Activated B cell treated with CpG ODN at 0.5 μM for 24 hours (primary cell): ENCODE data around the gene NOL4. TPM values are rescaled to one million over a fixed set of nuclear protein-coding genes. Genes with fewer than 3 reads are reported as not detected.

Experiments used
- ATAC-seq: fragments of 200-7000 bp; cut with Tn5 transposase; one replicate; pipeline ENCODE4 v1.10.0; 2021; ENCODE audit warnings: low read depth, mild to moderate bottlenecking, moderate library complexity
- CTCF ChIA-PET: fragments of 350-600 bp; sonication (Branson Sonifier 250); formaldehyde crosslinking; loops from one replicate; lab custom pipeline; 2021; ENCODE audit warnings: antibody characterized with exemption; lab: Charles Lee
- POLR2A ChIA-PET: fragments of 350-600 bp; sonication (Branson Sonifier 250); formaldehyde crosslinking; loops from one replicate; lab custom pipeline; 2021; ENCODE audit warnings: antibody characterized with exemption; lab: Charles Lee
- DNase-seq: peaks from one replicate; pipeline ENCODE4 v3.0.0; 2022
- H3K27ac Mint-ChIP-seq: one replicate; pipeline ENCODE4 v1.8.0; 2020; ENCODE audit warnings: mixed read lengths
- H3K27me3 Mint-ChIP-seq: one replicate; pipeline ENCODE4 v1.8.0; 2021; ENCODE audit warnings: mixed read lengths
- H3K36me3 Mint-ChIP-seq: one replicate; pipeline ENCODE4 v1.8.0; 2021; ENCODE audit warnings: low read depth, mixed read lengths
- H3K4me1 Mint-ChIP-seq: one replicate; pipeline ENCODE4 v1.8.0; 2021; ENCODE audit warnings: mixed read lengths
- H3K4me3 Mint-ChIP-seq: one replicate; pipeline ENCODE4 v1.8.0; 2020; ENCODE audit warnings: mild to moderate bottlenecking, mixed read lengths
- H3K9me3 Mint-ChIP-seq: one replicate; pipeline ENCODE4 v1.8.0; 2020; ENCODE audit warnings: mixed read lengths
- intact Hi-C: fragments of 100-400 bp; cut with micrococcal nuclease; formaldehyde crosslinking; loops from one replicate; pipeline ENCODE4 v1.15.1; 2024
- total RNA-seq: library from RNA; stranded (reverse); gene quantifications from 2 replicates; pipeline ENCODE4 v1.2.3, GENCODE V29; 2022
- TF ChIP-seq, protein P1 (sequence below): fragments of 200-600 bp; IDR thresholded peaks from one replicate; pipeline ENCODE4 v1.8.0; 2022; ENCODE audit warnings: antibody characterized with exemption, mild to moderate bottlenecking

Gene NOL4
- total RNA-seq, 1 donor from 2014 or later: not detected

DNA sequence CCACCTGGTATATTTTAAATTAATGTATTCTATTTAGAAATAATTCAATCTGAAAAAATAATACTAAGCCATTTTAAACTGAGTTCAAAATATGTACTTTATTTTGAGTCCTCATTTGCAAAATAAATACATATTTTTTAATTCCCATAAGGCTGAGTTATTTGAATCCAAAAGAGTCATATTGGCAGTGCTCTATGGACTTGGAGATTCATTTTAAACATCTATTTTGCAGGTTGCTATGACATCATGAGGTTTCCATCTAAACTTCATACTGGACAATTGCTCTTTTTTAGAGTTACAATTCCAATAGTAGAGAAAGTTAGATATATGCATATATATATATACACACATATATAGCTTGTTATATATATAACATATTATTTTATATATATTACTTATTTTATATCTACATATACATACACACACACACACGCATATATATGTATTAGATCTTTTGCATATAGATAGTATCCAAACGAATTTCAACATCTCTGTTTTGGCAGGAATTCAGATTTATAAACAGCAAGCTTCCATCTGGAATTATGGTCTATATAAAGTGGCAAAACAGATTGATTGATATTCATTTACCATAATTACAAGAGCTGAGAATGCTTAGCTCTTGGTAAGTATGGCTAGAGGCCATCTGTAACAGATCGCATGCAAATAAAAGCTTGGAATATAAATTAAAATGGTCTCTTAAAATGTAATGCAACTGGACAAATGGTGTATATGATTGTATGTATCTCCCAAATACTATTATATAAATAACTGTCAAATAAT lies 34.9 kb downstream of the NOL4 start:
- H3K4me1 Mint-ChIP-seq: no peaks in the 10 kb centered on the region
- DNase-seq (no peak), ATAC-seq (no peak)
- H3K9me3 Mint-ChIP-seq: peaks cover 3% of the 10 kb centered on the region
- H3K36me3 Mint-ChIP-seq: no peaks in the 10 kb centered on the region
- POLR2A ChIA-PET: no interaction called here
- intact Hi-C loops: no loop called here
- H3K27me3 Mint-ChIP-seq: no peaks in the 10 kb centered on the region
- CTCF ChIA-PET: no interaction called here
- no peak overlapping the region for H3K27ac Mint-ChIP-seq
- TF ChIP-seq, protein P1, sequence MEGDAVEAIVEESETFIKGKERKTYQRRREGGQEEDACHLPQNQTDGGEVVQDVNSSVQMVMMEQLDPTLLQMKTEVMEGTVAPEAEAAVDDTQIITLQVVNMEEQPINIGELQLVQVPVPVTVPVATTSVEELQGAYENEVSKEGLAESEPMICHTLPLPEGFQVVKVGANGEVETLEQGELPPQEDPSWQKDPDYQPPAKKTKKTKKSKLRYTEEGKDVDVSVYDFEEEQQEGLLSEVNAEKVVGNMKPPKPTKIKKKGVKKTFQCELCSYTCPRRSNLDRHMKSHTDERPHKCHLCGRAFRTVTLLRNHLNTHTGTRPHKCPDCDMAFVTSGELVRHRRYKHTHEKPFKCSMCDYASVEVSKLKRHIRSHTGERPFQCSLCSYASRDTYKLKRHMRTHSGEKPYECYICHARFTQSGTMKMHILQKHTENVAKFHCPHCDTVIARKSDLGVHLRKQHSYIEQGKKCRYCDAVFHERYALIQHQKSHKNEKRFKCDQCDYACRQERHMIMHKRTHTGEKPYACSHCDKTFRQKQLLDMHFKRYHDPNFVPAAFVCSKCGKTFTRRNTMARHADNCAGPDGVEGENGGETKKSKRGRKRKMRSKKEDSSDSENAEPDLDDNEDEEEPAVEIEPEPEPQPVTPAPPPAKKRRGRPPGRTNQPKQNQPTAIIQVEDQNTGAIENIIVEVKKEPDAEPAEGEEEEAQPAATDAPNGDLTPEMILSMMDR: no peak
- no peak overlapping the region for H3K4me3 Mint-ChIP-seq
